Fibroblast of skin of right biceps (primary cell): ENCODE data around the gene MMD2.
A peak's percentile ranks its signal among the peaks of the same experiment; 100 is the strongest.
"Not testable (repeated sequence)": the region's sequence is repeated elsewhere in the genome, so short reads cannot be mapped to it uniquely, and the experiment has no call there.

ENCODE experiments used
- DNase-seq: peaks from one replicate; pipeline ENCODE4 v3.0.0-alpha.2; 2013

MMD2 gene

DNA sequence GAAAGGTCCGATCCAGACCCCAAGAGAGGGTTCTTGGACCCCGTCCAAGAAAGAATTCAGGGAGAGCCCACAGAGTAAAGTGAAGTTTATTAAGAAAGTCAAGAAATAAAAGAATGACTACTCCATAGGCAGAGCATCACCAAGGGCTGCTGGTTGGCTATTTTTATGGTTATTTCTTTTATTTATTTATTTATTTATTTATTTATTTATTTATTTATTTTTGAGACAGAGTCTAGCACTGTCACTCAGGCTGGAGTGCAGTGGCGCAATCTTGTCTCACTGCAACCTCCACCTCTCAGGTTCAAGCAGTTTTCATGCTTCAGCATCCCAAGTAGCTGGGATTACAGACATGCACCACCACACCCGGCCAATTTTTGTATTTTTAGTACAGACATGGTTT, 65.8 kb downstream of the MMD2 start:
- not testable (repeated sequence) for DNase-seq

DNA sequence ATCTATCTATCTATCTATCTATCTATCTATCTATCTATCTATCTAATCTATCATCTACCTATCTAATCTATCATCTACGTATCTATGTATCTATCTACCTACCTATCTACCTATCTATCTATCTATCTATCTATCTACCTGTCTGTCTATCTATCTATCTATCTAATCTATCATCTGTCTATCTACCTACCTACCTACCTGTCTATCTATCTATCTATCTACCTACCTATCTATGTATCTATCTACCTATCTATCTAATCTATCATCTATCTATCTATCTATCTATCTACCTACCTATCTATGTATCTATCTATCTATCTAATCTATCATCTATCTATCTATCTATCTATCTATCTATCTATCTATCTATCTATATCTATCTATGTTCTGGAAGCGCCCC, 67.5 kb downstream of the MMD2 start:
- DNase-seq = not testable (repeated sequence)

DNA sequence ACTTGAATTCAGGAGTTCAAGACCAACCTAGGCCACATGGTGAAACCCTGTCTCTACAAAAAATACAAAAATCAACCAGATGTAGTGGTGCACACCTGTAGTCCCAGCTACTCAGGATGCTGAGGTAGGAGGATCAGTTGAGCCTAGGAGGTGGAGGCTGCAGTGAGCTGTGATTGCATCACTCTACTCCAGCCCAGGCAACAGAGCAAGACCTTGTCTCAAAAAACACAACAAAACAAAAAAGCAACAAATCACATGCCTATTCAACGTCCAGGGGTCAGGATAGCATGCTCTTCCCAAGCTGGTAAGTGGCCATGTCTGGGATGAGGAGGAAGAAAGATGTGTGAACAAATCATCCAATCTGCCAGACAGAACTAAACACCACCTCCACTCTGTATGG, 69.3 kb downstream of the MMD2 start:
- DNase-seq = no peak

DNA sequence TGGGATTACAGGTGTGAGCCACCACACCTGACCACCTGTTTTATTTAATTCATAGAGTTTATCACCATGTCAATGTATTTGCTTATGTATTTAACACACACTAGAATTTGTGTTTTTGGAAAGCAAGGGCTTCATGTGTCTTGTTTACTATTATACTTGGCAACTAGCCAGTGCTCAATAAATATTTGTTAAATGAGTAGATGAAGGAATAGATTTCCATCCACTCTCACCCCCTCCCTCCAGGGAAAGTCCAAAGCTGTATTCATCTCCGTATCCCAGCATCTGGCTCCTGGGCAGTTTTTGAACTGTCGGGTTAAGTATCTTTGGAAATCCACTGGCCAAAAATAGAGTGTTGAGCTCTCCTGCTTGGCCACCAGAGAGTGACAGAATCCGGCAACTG, 70.8 kb downstream of the MMD2 start:
- no peak for DNase-seq

DNA sequence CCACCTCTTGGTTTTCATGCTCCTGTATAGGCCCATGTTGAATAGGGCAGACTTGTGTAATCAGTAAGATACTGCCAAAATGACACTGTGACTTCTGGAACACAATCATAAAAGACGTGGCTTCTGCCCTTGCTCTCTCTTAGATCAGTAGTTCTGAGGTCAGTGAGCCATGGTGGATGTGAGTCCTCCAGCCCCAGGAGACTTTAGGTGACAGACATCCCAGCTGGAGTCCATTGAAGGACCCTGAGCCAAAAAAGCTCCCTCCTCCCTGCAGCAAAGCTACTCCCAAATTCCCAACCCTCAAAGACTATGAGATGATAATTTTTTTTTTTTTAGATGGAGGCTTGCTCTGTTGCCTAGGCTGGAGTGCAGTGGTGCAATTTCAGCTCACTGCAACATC, 72.3 kb downstream of the MMD2 start:
- no peak for DNase-seq

DNA sequence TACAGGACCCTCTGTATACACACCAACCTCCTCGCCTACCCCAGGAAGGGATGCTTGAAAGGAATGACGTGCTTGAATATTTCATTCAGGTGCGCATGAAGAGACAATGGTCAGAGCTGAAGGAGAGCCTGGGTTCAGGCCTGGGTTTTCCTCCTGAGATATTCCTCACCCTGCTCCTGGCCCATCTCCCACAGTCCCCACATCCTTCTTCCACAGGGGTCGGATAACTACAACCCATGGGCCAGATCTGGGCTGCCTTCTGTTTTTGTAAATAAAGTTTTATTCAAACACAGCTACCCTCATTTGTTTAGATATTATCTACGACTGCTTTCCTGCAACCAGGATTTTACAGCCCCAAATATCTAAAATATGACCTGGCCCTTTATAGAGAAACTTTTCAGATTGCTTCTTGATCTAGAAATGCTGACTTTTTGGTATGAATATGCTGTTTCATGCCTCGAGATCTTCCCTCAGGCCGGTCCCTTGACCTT, 73.6 kb downstream of the MMD2 start:
- no peak for DNase-seq

DNA sequence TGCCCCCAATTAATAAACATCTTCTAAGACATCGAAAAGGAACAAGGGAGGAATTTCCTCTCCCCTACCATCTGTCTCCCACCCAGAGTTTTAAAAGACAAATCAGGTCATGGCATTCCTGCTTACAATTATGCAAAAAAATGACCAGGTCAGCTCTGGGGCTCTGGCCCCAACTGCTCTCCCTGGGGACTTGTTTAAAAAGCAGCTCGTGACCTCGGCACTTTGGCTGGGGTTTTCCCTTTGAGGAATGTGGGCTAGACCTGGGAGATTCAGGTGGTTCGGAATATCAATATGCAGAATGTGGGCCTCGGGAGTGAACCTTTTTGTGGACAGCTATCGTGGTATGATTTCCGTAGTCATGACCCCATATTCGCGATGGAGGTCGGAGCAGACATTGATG, 74.8 kb downstream of the MMD2 start:
- DNase-seq = no peak

DNA sequence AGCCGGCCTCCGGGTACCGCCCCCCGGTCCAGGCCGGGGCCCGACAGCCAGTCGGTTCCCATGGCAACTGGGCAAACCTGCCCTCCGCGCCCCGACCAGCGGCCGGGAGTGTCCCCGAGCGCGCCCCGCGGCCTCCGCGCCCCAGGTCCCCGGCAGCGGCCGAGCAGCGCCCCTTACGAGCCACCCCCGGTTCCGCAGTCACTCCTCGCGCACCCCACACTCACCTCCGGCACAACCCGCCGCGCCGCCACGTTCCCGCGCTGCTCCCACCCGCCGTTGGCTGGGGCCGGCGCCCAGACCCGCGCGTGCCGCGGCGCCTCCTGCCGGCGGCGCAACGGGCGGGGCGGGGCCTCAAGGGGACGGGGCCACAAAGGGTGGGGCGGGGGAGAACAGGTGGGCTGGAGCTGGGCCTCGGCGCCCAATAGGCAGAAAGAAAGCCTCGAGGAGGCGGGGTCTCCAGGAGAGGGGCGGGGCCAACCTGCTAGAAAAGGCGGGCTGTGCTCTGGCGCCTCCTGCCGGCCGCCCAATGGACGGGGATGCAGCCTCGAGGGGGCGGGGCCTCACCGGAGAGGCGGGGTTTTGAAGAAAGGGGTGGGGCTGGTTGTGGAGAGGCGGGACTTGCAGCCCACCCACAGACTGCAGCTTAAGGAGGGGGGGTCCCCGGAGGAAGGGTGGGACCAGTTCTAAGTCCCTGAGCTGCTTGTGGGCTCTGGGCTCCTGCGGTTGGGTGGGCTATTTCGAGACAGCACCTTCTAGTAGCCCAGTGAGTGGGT, 75.4 kb downstream of the MMD2 start, which contains the start of gene RADIL:
RADIL (minus strand) TSS at position 345 of the 773 bp plus-strand sequence. CDS start 5,577 bp downstream, outside the sequence.
- DNase-seq = peak; percentile 91

DNA sequence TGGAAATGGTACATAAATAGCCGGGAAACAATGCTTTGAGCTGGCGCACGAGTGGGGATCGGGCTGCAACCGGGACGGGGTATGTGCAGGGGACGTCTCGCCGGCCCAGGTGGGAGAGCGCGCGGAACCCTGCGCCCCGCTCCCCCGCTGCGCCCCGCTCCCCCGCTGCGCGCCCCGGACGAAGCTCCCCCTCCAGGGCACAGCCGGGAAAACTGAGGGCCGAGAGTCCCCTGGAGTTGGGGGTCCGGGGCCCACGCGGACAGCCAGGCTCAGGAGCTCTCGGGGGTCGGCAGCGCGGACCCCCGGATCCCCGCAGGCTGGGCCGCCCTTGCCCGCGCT, 76.0 kb downstream of the MMD2 start:
- no peak for DNase-seq

DNA sequence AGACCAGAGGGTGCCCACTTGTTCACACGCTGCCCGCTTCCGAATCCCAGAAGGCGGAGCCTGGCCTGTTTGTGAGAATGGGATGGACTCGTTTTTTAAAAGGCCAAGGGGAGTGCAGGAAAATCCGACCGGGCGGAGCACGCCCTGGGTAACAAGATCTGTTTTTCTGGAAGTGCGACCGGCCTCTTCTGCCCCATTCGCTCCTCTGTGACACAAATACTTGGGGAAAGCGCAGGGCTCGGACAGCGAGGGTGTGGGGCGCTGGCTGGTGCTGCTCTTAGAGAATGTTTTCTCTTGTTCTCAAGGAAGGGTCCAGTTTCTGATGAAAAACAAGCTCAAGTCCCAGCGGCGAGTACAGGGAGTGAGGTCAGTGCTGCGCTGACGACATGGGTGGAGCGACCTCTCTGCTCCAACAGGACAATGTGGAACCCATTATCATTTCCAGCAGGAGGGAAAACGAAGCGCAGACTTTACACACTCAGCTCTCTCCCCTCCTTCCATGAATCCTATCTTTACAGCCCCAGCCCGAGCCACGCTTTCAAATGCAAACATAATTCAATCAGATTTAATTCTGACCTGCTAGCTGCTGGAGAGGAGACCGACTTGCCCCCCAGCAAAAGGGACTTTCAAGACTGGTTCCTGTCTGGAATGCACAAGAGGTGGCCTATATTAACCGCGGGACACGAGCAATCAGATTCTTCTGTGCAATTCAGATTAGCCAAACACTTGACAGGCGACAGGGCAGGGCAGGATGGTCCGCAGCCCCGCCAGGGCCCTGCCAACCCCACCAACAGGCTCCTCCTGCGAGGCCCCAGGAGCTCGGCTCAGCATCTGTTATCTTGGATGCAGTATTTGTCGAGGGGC, 76.6 kb downstream of the MMD2 start:
- DNase-seq = peak; percentile 68

DNA sequence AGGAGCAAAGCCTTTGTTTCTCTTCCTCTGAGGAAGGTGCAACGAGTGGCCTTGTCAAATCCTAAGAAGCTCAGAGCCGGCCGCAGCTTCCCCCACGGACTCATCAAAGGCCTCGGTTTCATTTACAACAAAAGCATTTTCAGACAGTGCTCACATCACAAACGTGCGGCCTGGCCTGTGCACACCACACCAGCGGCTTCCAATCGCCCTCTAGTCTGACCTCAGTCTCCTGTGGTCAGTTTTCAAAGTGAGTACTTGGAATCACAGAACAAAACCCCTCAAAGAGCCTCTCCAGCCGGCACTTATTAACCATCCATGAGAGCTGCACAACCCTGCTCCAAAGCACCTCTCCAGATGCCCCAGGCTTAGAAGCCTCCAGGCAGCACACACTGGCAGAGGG, 78.8 kb downstream of the MMD2 start:
- no peak for DNase-seq

DNA sequence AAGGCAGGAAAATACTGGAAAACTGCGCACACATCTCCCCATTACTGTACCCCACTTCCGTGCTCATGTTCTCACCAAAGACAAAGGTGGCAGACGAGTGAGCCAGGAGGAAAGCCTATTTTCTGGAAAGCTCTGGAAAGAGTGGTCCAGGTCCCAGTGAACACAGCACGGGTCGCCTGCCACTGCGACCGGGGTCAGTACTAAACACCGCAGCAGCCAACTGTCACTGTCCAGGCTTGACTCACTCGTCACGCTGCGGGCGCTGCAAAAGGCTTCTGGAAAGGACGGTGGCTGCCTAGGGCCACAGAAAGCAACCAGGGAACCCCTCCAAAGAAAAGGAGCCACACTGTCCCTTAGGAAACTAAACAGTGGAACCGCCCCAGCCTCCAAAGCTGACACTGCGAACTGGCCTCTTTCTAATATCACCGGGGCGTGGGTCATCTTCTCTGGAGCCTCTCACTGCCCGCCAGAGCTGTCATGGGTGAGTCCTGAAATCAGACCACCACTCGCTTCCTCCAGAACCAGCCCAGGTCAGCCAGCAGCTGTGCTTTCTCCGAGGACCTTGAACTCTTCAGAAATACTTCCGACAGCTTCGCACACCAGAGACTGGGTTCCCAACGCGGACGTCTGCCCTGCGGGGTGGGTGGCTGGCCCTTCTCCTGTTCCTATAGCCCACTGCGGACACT, 79.4 kb downstream of the MMD2 start:
- no peak for DNase-seq

DNA sequence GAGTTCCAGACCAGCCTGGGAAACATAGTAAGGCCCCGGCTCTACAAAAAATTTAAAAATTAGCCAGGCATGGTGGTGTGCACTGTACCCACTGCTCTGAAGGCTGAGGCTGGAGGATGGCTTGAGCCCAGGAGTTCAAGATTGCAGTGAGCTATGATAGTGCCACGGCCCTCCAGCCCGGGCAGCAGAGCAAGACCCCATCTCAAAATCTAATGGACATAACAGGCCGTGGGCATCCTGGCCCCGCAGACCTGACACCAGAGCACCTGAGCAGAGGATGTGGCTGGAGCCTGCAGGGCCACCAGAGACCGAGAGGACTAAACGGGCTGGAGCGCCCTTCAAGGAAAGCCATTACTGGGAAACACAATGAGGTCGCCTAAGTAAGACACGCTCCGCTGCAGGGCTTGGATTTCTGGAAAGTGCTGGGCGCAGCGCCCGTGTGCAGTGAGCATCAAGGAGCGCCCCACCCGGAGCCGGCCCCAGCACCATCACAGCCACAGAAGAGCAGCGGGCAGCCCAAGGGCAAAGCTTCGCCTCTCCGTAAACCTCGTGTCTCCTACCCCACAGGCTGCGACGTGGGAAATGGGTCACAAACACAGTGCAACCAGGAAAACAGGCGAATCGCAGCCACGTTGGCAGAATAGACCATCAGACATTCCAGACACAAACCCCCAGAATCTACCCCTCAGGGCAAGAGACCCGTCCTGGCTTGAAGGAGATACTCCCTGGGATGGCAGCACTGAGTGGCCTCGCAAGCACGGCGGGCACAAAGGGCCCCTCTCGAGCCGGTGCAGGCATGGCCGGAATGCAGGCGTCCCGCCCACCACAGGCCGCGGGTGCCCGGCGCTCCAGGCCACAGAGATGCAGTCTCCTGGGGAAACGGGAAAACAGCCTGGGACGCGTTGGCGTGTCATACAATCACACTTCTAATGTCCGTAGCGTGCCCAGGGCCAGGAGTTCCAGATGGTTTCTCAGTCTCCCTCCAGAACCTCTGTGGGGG, 80.4 kb downstream of the MMD2 start:
- DNase-seq = no peak

DNA sequence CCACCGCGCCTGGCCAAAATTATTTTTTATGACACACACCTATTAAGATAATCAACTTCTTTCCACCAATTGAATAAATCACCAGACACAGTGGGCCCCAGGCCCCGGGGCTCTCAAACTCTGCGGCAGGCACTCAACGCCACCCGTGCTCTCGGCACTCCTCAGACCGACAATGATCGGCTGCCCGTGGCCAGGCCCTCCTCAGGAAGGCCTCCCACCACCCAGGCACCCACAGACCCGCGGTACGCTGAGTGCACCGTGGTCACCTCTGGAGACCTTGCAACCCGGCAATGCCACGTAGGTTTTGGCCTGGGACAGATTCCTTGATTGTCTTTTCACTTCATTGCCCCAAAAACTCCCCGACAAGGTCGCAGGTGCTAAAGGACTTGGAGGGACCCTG, 82.4 kb downstream of the MMD2 start:
- no peak for DNase-seq

DNA sequence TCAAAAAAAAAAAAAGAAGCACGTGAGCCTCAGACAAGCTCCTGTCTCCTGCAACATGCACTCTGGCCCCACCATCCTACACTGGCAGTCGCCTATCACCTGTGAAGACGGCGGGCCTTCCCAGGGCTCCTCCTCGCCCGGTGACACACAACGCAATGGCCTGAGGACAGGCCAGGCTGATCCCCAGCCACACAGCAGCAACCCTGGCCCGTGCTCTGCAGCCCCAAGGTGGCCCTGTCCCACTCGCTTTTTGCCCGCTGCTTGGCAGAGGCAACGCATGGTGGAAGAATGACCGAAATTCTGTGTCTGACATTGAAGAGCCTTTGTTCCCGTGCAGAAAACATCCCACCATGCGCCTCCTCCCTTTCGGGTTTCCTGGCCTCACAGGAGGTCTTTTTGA, 83.6 kb downstream of the MMD2 start:
- no peak for DNase-seq

DNA sequence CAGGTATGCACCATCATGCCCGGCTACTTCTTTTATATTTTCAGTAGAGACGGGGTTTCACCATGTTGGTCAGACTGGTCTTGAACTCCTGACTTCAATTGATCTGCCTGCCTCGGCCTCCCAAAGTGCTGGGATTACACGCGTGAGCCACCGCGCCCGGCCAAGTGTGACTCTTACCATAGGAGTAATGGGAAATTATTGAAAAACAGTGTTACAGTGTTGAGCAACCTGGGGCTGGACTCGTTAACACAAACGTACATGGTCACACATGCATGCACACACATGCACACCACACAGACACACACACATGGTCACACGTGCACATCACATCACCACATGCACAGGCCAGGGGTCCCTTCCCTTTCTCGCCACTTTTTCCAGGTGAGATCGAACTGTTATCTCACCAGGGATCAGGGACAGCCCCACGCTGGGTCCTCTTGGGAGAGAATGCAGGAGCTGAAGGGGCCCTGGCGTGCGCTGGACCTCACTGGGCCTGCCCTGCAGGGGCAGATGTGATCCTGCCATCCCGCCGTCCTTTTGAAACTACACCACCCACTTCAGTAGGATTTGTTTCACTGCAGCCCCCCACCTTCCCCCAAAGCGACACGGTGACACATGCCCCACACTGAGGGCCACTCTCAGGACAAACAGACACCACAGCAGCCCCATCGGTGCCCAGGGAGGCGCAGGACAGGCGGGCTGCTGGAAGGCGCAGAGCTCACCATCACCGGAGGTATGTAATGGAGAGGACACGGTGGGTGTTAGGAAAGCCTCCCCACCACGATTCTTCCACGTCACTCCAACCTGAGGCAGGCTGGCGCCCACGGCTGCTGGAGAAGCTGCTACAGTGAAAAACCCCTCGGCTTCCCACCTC, 85.7 kb downstream of the MMD2 start:
- no peak for DNase-seq

DNA sequence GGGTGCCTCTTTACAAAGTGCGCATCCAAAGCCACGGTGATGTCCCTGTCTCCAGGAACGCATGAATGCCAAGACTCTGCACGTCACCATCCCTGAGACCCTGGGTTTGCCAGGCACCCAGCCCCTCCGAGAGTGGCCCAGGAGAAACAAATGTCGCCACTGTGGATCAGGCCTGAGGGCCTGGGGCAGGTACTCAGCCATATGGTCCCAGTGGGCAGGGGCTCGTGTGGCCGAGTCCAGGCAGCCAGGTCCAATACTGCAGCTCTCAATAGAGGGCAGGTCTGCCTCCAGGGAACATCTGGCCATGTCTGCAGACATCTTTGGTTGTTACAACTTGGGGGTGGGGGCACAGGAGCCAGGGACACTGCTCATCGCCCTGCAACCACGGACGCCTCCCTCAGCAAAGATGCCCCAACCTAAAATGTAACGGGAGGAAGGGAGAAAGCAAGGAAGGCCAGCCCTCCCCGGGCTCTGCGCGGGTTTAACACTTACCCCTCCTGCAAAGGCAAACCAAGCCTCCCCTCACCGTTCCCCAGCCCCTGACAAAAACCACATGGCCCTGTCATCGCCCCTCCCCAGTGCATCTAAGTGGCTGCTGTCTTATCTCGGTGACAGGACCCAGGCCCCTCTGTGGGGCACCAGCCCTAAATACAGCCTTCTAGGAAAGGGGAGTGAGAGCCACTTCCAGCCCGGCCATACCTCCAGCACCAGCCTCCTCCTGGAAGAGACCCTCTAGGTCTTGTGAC, 86.9 kb downstream of the MMD2 start:
- DNase-seq = no peak

DNA sequence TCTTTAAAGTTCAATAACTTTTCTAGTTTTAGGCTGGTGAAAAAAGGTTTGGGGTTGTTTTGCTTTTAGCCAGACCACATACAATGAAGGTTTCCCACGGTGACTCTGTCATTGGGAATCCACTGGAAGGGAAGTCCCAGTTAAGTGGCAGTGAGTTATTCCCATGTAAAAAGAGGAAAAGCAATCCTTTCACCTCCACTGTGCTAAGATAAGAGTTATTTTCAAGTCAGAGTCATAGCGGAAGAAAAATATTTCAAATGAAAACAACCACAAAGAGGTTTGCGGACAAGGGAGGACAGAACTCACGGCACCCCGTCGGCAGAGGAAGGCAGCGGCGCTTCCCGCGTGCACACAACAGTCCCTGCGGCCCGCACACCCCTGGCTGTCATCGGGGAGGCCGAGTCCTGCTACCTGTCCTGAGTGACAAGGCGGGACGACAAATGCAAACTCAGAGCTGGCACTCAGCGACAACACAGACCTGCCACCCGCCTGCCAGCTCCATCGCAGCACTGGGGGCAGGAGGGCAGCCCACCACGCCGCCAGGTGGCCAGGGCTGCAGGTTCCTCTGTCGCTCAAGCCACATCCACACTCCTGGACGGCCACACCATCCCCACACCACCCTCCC, 87.8 kb downstream of the MMD2 start:
- no peak for DNase-seq

DNA sequence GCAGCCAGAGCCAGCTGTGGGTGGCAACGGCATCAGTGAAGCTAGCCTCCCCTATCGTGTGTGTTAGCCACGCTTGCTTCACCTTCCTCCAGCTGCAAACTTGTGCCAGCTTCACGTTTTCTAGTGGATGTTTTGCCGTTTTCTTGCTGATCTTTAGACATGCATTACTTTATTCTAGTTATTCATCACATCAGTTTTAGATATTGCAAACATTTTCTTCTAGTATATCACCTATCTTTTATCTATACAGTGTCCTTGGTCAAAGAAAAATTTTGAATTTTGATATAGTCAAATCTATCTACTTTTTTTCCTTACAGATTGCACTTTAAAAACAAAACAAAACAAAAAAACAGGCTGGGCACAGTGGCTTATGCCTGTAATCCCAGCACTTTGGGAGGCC, 90.5 kb downstream of the MMD2 start:
- DNase-seq = no peak
